Measurements from ENCODE around the gene PCAT7. TPM values are rescaled to one million over a fixed set of nuclear protein-coding genes. Genes with fewer than 3 reads are reported as not detected.

The PCAT7 gene
- total and polyA plus RNA-seq, 7 donors: 0.12 to 0.62 (median 0.42) TPM; not detected in 2

- no peak overlapping the region for H3K4me3 ChIP-seq
- no peak for TF ChIP-seq CTCF (IDR thresholded peaks at IDR 0.05)
- no peaks in the 10 kb centered on the region for H3K9me3 ChIP-seq
- H3K36me3 ChIP-seq (ENCODE audit: insufficient read depth in 1 of 2, low read depth in 1 of 2): no peaks in the 10 kb centered on the region
- H3K27ac ChIP-seq: no peak overlapping the region
- intact Hi-C loops (cut with DNase I): no loop called here
- DNase-seq (no peak), ATAC-seq (no peak)
- H3K4me1 ChIP-seq: no peaks in the 10 kb centered on the region
- WGBS, 3 donors: 73 to 75% (median 74%) methylated on average over 2 of the region's 2 CpGs
- H3K27me3 ChIP-seq (ENCODE audit: insufficient read depth in 3 of 3, low read length in 2 of 3): no peaks in the 10 kb centered on the region
Observed at GRCh38 chr9:94511955-94512265, 43.0 kb upstream of the PCAT7 start.

GRCh38 chr9:94514722-94515121 is 40.2 kb upstream of the PCAT7 start:
- Histone ChIP-seq H3K27ac (no peak overlapping the region), H3K27me3 (ENCODE audit: insufficient read depth in 3 of 3, low read length in 2 of 3) (no peaks in the 10 kb centered on the region), H3K4me1 (no peaks in the 10 kb centered on the region), H3K9me3 (no peaks in the 10 kb centered on the region), H3K36me3 (ENCODE audit: insufficient read depth in 1 of 2, low read depth in 1 of 2) (no peaks in the 10 kb centered on the region), H3K4me3 (no peak overlapping the region)
- intact Hi-C loops (cut with DNase I): no loop called here
- no peak for ATAC-seq
- TF ChIP-seq CTCF (IDR thresholded peaks at IDR 0.05): no peak
- no peak for DNase-seq
- WGBS, 3 donors: 61 to 90% (median 86%) methylated on average over 3 of the region's 3 CpGs

GRCh38 chr9:94517254-94517653 is 37.6 kb upstream of the PCAT7 start:
- no peaks in the 10 kb centered on the region for H3K4me1 ChIP-seq
- peaks cover 3% of the 10 kb centered on the region for H3K9me3 ChIP-seq
- H3K27me3 ChIP-seq (ENCODE audit: insufficient read depth in 3 of 3, low read length in 2 of 3): no peaks in the 10 kb centered on the region
- no peak overlapping the region for H3K27ac ChIP-seq
- no peaks in the 10 kb centered on the region for H3K36me3 ChIP-seq (ENCODE audit: insufficient read depth in 1 of 2, low read depth in 1 of 2)
- TF ChIP-seq CTCF (IDR thresholded peaks at IDR 0.05): no peak
- no peak overlapping the region for H3K4me3 ChIP-seq
- intact Hi-C loops (cut with DNase I): no loop called here
- DNase-seq: no peak
- WGBS, 3 donors: 89 to 93% (median 91%) methylated on average over 4 of the region's 4 CpGs
- no peak for ATAC-seq

GRCh38 chr9:94525396-94526035 is 29.4 kb upstream of the PCAT7 start:
- DNase-seq: no peak
- Histone ChIP-seq H3K36me3 (ENCODE audit: insufficient read depth in 1 of 2, low read depth in 1 of 2) (no peaks in the 10 kb centered on the region), H3K27me3 (ENCODE audit: insufficient read depth in 3 of 3, low read length in 2 of 3) (no peaks in the 10 kb centered on the region), H3K4me1 (no peaks in the 10 kb centered on the region), H3K4me3 (no peak overlapping the region), H3K9me3 (peaks cover under 1% of the 10 kb centered on the region), H3K27ac (no peak overlapping the region)
- no peak for TF ChIP-seq CTCF (IDR thresholded peaks at IDR 0.05)
- WGBS, 3 donors: 82 to 85% (median 83%) methylated on average over 7 of the region's 7 CpGs
- intact Hi-C loops (cut with DNase I): no loop called here
- ATAC-seq: no peak

- Histone ChIP-seq H3K27me3 (ENCODE audit: insufficient read depth in 3 of 3, low read length in 2 of 3) (no peaks in the 10 kb centered on the region), H3K9me3 (no peaks in the 10 kb centered on the region), H3K36me3 (ENCODE audit: insufficient read depth in 1 of 2, low read depth in 1 of 2) (no peaks in the 10 kb centered on the region), H3K4me3 (no peak overlapping the region), H3K27ac (no peak overlapping the region), H3K4me1 (no peaks in the 10 kb centered on the region)
- no peak for TF ChIP-seq CTCF (IDR thresholded peaks at IDR 0.05)
- 98 to 100% (median 100%) methylated on average over 1 of the region's 1 CpG for WGBS, 3 donors
- no peak for ATAC-seq
- DNase-seq: no peak
- intact Hi-C loops (cut with DNase I): no loop called here
Observed at GRCh38 chr9:94526271-94526670, 28.6 kb upstream of the PCAT7 start.

All from psoas muscle (tissue), 8 donors.